ENCODE measurements around the gene CHRNB1.

DNA sequence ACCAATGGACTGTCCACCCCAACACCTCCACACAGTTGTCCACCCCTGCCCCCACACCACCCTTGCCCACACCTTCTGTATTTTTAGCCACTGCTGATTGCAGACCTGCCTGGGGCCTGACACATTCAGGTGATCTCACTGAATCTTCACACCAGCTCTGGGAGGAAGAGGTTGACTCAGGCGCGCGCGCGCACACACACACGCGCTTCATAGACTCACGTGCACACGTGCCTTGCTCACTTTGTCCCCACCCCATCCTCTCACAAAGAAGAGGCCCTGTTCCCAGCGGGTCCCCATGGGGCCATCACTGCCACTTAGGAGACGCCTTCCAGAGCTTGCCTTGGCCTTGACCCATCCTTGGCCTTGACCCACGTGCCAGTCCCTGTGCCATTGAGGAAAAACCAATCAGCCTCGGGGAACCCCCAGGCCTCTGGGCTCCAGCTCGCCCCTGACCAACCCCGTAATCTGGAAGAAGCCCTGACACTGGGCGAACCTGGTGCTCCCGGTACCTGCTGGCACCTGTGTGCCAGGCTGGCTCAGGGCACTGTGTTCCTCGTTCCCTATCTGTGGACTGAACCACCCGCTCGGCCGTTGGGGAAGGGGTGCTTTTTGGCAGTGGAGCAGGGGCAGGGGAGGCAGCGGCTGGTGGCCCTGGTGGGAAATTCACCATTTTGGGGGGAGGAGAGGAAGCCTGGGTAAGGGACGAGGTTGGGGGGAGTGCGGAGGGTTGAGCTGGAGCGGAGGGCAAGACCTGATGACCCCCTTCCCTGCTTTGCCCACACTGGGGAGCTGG is 34.0 kb upstream of the CHRNB1 start:
- TF ChIP-seq, protein P1, sequence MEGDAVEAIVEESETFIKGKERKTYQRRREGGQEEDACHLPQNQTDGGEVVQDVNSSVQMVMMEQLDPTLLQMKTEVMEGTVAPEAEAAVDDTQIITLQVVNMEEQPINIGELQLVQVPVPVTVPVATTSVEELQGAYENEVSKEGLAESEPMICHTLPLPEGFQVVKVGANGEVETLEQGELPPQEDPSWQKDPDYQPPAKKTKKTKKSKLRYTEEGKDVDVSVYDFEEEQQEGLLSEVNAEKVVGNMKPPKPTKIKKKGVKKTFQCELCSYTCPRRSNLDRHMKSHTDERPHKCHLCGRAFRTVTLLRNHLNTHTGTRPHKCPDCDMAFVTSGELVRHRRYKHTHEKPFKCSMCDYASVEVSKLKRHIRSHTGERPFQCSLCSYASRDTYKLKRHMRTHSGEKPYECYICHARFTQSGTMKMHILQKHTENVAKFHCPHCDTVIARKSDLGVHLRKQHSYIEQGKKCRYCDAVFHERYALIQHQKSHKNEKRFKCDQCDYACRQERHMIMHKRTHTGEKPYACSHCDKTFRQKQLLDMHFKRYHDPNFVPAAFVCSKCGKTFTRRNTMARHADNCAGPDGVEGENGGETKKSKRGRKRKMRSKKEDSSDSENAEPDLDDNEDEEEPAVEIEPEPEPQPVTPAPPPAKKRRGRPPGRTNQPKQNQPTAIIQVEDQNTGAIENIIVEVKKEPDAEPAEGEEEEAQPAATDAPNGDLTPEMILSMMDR (IDR thresholded peaks at IDR 0.05; ENCODE audit: insufficient read depth, low read depth, low read length) = no peak
- TF ChIP-seq EZH2 (IDR thresholded peaks at IDR 0.05; ENCODE audit: insufficient read depth, low read length) = no peak
